ENCODE measurements around the gene PLCE1. TPM values are rescaled to one million over a fixed set of nuclear protein-coding genes. Genes with fewer than 3 reads are reported as not detected.

Gene PLCE1
- 5.8 to 8.5 TPM (median 7.7 TPM) in 5 replicates for total RNA-seq (2022; extraction: Qiagen RNA extraction)

GRCh38 chr10:93993782-93994437 lies at the start of gene PLCE1:
Gene PLCE1 (plus strand): TSS chr10:93993931. CDS start chr10:94031047, 37,116 bp downstream.

Other genes with a start within 250 kb of the PLCE1 start
- gene LGI1, start 236.0 kb upstream of the PLCE1 start, total RNA-seq (2022; extraction: Qiagen RNA extraction), result not detected in 5 replicates
- gene SLC35G1, start 100.0 kb upstream of the PLCE1 start, total RNA-seq (2022; extraction: Qiagen RNA extraction), result 7.3 to 10.7 TPM (median 8.6 TPM) in 5 replicates

All from A549 treated with Hydrocortisone at 1 μM for 4 hours (cell line).